Astrocyte (in vitro differentiated cells and primary cell): ENCODE results near the gene GRK2.

Source experiments
- CTCF ChIP-seq: IDR thresholded peaks from 2 replicates; pipeline ENCODE4 v1.5.1; 2011; ENCODE audit warnings: low read depth, mild to moderate bottlenecking, inconsistent platforms, low read length, moderate library complexity; ENCODE audit not compliant: insufficient read depth
- EZH2 ChIP-seq: IDR thresholded peaks from 2 replicates; pipeline ENCODE4 v1.6.1; 2012; ENCODE audit warnings: mild to moderate bottlenecking, low read length, inconsistent platforms; ENCODE audit not compliant: insufficient read depth

GRCh38 chr11:67251841-67252240, 14.4 kb upstream of the GRK2 start:
- TF ChIP-seq EZH2 (no peak), CTCF (no peak)
